HG03175 (cell line): ENCODE data around the gene SERPINB12.

ENCODE experiments used
- ATAC-seq: cut with Tn5 transposase; IDR thresholded peaks from one replicate; pipeline ENCODE4 v1.9.1; 2021; ENCODE audit warnings: mild to moderate bottlenecking, moderate library complexity; ENCODE audit not compliant: unreplicated experiment

The SERPINB12 gene

DNA sequence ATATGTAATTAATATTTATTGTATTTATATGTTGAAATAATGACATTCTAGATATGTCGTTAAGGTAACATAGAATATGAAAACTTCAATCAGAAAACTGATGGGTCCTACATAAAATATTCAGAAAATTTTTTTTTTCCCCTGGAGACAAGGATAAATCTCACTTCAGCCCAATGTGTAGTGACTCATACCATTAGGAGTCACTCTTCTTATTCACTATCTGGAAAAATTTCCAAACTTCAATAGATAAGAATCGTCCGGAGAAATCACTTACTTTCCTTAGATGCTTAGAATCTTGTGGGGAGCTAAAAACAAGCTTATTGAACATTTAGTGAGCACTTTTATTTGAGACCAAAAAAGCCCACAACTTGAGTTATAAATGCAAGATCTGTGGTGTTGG lies 49.6 kb downstream of the SERPINB12 start:
- ATAC-seq = no peak

- ATAC-seq = no peak
These were observed 50.3 kb downstream of the SERPINB12 start for GRCh38 chr18:63592471-63592870.

- ATAC-seq = no peak
These were observed 54.8 kb downstream of the SERPINB12 start for GRCh38 chr18:63596964-63597363.

GRCh38 chr18:63603355-63603754 lies 61.2 kb downstream of the SERPINB12 start:
- no peak for ATAC-seq

DNA sequence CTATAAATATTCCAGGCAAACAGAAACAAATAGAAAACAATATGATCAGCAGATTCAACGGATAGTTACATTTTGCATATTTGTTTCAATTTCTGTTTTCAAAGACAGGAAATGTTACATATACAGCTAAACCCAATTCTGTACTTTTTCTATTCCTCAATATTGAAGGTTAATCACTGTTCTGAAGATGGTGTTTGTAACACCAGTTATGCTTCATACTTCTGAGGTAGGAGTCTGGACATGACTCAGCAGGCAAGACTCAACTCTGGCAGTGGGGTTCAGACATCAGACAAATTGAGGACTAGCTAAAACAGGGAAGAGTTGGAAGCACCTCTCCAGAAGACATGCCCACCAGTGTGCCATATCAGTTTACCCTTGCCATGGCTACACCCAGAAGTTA lies 61.6 kb downstream of the SERPINB12 start:
- peak; percentile 95 for ATAC-seq

GRCh38 chr18:63604791-63605567 lies 62.8 kb downstream of the SERPINB12 start:
- no peak for ATAC-seq

DNA sequence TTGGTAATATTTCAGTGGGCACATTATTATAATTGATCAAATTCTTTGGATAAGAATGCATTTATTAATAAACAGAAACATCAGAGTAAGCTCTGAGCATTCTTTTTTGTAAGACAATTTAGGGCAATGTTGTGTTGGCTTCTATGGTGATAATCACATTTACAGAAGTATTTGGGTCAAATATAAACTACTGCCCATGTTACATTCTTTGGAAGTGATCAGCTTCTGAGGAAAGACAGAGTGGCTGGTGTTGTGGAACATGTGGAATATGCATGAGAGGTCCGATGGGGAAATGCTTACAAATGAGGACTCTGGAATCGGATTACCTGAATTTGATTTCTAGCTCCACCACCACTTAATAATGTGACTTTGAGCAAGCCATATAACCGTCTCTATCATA lies 64.4 kb downstream of the SERPINB12 start:
- ATAC-seq = no peak

GRCh38 chr18:63613420-63613819 lies 71.3 kb downstream of the SERPINB12 start:
- no peak for ATAC-seq

DNA sequence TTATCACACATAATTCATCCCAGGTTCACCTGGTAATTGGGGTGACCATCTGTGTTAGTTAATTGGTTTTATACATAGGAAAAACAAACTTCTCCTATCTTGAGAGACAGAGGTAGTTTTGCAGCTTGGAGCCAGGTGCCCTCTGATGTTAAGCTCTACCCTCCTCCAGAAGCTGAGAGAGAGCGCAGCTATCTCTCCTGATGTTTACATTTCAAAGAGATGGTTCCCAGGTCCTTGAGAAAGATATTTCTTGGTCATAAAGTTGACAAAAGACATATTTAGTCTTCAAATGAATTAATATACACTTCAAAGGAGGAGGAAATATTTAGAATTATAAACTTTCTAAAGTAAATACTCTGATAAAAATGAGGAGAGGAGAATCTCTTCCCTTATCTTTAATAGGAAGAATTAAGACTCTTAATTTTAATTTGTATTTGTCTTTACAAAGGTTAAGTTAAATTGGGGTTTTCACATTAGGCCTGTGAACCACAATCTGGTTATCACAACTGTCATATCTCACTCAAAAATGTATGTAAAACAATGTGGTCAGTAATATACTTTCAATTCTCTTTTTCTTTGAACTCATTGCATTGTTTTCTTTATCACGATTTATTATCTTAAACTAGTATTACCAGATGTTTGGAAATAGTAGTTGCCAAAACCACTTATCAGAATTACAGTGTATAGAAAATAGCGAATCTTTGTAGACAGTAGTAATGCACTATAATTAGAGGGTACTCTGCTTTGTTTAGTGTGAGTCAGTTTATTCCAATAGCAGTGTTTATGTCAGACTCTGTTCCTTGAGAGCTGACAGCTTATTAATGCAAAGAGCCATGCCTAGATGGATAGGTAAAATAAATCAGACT lies 75.1 kb downstream of the SERPINB12 start:
- peak; percentile 76 for ATAC-seq

DNA sequence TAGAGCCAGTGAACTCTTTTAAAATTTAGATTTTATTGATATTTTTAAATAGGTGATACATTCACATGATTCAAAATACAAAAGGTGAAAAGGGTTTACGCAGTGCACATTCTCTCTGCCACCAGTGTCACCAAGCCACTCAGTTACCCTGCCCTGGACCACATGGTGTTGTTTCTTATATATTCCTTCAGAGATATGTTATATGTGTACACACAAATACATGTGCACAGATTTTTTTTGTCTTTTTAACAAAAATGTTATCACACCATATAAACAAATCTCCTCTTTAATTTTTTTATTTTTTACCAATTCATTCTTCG lies 75.7 kb downstream of the SERPINB12 start:
- no peak for ATAC-seq
